Mucosa of rectum (tissue), 2 donors: ENCODE data around the gene DGKI.
A peak's percentile ranks its signal among the peaks of the same experiment; 100 is the strongest.

Experiments
- H3K27ac ChIP-seq, 2 donors: one replicate each; pipeline ENCODE4 v1.7.0; 2013; ENCODE audit warnings: inconsistent platforms in 2 of 2, low read depth in 2 of 2, low read length in 2 of 2
- H3K27me3 ChIP-seq, 2 donors: one replicate each; pipeline ENCODE4 v1.7.0; 2013; ENCODE audit warnings: low read length in 2 of 2; ENCODE audit not compliant: control insufficient read depth in 2 of 2, insufficient read depth in 2 of 2
- H3K36me3 ChIP-seq, 2 donors: one replicate each; pipeline ENCODE4 v1.7.0; 2013; ENCODE audit warnings: low read length in 2 of 2; ENCODE audit not compliant: control insufficient read depth in 2 of 2, insufficient read depth in 2 of 2
- H3K4me1 ChIP-seq, 2 donors: one replicate each; pipeline ENCODE4 v1.7.0; 2013; ENCODE audit warnings: low read length in 2 of 2, mild to moderate bottlenecking in 1 of 2; ENCODE audit not compliant: control insufficient read depth in 2 of 2, insufficient read depth in 2 of 2
- H3K4me3 ChIP-seq, 2 donors: one replicate each; pipeline ENCODE4 v1.7.0; 2013; ENCODE audit warnings: low read length in 2 of 2
- H3K9ac ChIP-seq, 2 donors: one replicate each; pipeline ENCODE4 v1.7.0; 2013; ENCODE audit warnings: low read length in 2 of 2, low read depth in 1 of 2, mild to moderate bottlenecking in 1 of 2
- H3K9me3 ChIP-seq, 2 donors: one replicate each; pipeline ENCODE4 v1.7.0; 2013; ENCODE audit warnings: low read length in 2 of 2; ENCODE audit not compliant: control insufficient read depth in 2 of 2
- donor health status: healthy.
- donor health status: Normal muscosa, but diverticular disease.

Gene DGKI

GRCh38 chr7:137345799-137346449 is 500.9 kb downstream of the DGKI start:
- Histone ChIP-seq H3K9me3 (no peaks in the 10 kb centered on the region), H3K4me3 (no peak overlapping the region), H3K27me3 (no peaks in the 10 kb centered on the region), H3K36me3 (no peaks in the 10 kb centered on the region), H3K4me1 (no peaks in the 10 kb centered on the region), H3K9ac (no peak overlapping the region), H3K27ac (no peak overlapping the region)

- Histone ChIP-seq H3K4me1 (no peaks in the 10 kb centered on the region), H3K9ac (no peak within 1 kb of the TSS), H3K9me3 (no peaks in the 10 kb centered on the region), H3K36me3 (no peaks in the 10 kb centered on the region), H3K4me3 (peak within 1 kb of the TSS; percentile 57 to 67), H3K27me3 (no peaks in the 10 kb centered on the region), H3K27ac (peak within 1 kb of the TSS in 1 of 2 donors; percentile 19)
Measured at GRCh38 chr7:137343281-137343841, 503.4 kb downstream of the DGKI start, which contains the start of gene PTN. Gene PTN (minus strand): TSS chr7:137343733. CDS start chr7:137254973, 88,760 bp downstream.

GRCh38 chr7:137342828-137343261 is 503.9 kb downstream of the DGKI start:
- H3K4me3 ChIP-seq, result peak overlapping the region; percentile 57 to 67
- no peaks in the 10 kb centered on the region for H3K9me3 ChIP-seq
- H3K27me3 ChIP-seq, result no peaks in the 10 kb centered on the region
- H3K9ac ChIP-seq, result no peak overlapping the region
- no peak overlapping the region for H3K27ac ChIP-seq
- H3K36me3 ChIP-seq, result no peaks in the 10 kb centered on the region
- H3K4me1 ChIP-seq, result no peaks in the 10 kb centered on the region

GRCh38 chr7:137342265-137342664 is 504.5 kb downstream of the DGKI start:
- Histone ChIP-seq H3K4me3 (peak overlapping the region in 1 of 2 donors; percentile 6), H3K9me3 (no peaks in the 10 kb centered on the region), H3K27ac (no peak overlapping the region), H3K36me3 (no peaks in the 10 kb centered on the region), H3K9ac (no peak overlapping the region), H3K4me1 (no peaks in the 10 kb centered on the region), H3K27me3 (no peaks in the 10 kb centered on the region)

GRCh38 chr7:137337902-137338301 is 508.9 kb downstream of the DGKI start:
- H3K27me3 ChIP-seq, result no peaks in the 10 kb centered on the region
- no peak overlapping the region for H3K4me3 ChIP-seq
- H3K4me1 ChIP-seq, result no peaks in the 10 kb centered on the region
- no peaks in the 10 kb centered on the region for H3K36me3 ChIP-seq
- H3K9me3 ChIP-seq, result no peaks in the 10 kb centered on the region
- H3K9ac ChIP-seq, result no peak overlapping the region
- no peak overlapping the region for H3K27ac ChIP-seq

- no peaks in the 10 kb centered on the region for H3K4me1 ChIP-seq
- H3K27ac ChIP-seq, result no peak overlapping the region
- H3K9me3 ChIP-seq, result no peaks in the 10 kb centered on the region
- H3K27me3 ChIP-seq, result no peaks in the 10 kb centered on the region
- no peak overlapping the region for H3K9ac ChIP-seq
- no peak overlapping the region for H3K4me3 ChIP-seq
- no peaks in the 10 kb centered on the region for H3K36me3 ChIP-seq
Measured at GRCh38 chr7:137335814-137336213, 511.0 kb downstream of the DGKI start.

GRCh38 chr7:137331378-137331777 is 515.4 kb downstream of the DGKI start:
- Histone ChIP-seq H3K9me3 (no peaks in the 10 kb centered on the region), H3K4me1 (no peaks in the 10 kb centered on the region), H3K27ac (no peak overlapping the region), H3K27me3 (no peaks in the 10 kb centered on the region), H3K36me3 (no peaks in the 10 kb centered on the region), H3K9ac (no peak overlapping the region), H3K4me3 (no peak overlapping the region)
